GM21360 (cell line): Measurements from ENCODE around the gene BUB1B.
"Not testable (repeated sequence)": the region's sequence is repeated elsewhere in the genome, so short reads cannot be mapped to it uniquely, and the experiment has no call there.

Source experiments
- ATAC-seq: cut with Tn5 transposase; IDR thresholded peaks from one replicate; pipeline ENCODE4 v1.9.1; 2021; ENCODE audit warnings: mild to moderate bottlenecking, moderate library complexity; ENCODE audit not compliant: unreplicated experiment

Gene BUB1B

DNA sequence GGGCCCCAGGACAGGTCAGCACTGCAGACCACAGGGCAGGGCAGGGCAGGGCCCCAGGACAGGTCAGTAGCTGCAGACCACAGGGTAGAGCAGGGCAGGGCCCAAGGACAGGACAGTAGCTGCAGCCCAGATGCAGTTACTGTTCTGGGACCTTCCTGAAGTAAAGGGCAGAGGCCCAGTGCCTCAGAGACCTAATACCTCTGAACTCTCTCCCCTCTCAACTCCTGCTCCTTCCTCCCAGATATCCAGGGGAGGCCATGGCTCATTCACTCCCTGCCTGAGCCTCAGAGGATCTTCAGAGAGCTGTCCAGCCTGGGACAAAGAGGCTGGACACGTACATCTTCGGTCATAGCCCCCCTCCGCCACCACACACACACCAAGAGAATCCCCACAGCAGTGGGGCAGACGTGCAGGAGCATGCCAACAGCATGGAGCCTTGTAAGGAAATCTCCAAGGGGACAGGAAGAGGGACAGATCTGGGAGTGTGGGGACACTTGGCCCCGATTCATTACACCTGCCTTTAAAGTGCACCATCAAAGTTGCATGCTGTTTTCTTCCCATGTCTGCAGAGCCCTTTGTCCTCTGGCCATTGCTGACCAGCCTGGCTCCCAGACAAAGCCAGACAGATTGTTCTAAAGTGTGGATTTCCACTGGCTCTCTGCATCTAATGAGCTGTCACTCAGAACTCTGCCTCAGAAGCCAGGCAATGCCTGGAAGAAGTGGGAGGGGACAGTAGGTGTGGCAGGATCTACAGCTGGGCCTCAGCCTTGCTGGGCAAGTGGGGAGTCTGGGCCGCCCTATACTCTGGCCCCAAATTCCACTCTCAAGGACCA lies 24.2 kb upstream of the BUB1B start:
- ATAC-seq, result no peak

DNA sequence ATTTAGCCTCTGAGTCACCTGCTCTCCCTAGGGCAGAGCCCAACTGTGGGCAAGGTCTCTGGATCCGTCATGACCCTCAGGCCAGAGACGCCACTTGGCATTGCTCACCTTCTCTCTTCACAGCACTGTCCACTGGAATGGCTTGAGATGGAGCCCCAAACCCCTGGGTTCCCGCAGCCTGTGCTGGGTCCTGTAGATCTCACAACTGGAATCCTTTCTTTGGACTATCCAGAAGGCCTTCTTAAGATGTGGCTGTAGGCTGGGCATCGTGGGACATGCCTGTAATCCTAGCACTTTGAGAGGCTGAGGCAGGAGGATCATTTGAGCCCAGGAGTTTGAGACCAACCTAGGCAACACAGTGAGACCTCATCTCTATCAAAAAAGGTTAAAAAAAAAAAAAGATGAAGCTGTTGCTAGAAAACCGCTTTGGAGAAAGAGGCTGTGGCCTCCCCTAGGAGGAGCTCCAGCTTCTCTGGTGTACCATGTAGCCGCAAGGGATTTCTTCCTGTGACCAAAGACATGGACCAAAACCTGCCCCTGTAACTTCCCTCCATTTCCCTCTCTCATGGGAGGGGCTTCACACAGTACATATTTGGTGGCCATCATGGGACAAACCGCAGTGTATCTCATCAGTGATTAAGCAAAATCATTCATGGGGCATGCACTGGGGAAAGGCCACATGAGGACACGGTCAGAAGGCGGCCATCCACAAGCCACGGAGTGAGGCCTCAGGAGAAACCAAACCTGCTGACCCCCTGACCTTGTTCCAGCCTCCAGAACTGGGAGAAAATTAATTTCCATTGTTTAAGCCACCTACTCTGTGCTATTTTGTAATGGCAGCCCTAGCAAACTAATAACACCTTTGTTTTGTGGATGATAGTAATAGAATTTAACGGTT lies 23.3 kb upstream of the BUB1B start:
- no peak for ATAC-seq

DNA sequence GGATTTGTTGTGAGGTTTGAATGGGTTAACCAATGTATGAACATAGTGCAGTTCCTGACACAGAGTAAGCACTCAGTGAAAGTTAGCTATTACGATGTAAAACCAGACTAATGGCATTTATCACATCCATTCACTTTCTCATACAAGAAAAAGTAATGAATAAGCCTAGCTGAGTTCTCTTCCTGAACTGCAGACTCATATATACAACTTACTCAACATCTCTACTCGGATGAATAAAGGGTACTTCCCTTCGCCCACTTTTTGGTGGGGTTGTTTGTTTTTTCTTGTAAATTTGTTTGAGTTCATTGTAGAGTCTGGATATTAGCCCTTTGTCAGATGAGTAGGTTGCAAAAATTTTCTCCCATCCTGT lies 22.7 kb upstream of the BUB1B start:
- ATAC-seq, result not testable (repeated sequence)

- ATAC-seq, result no peak
Measured at GRCh38 chr15:40142428-40142827, 18.4 kb upstream of the BUB1B start.

- ATAC-seq, result no peak
Measured at GRCh38 chr15:40146037-40146436, 14.8 kb upstream of the BUB1B start.

- no peak for ATAC-seq
Measured at GRCh38 chr15:40149339-40149738, 11.5 kb upstream of the BUB1B start.

GRCh38 chr15:40150163-40150925 lies 10.5 kb upstream of the BUB1B start:
- ATAC-seq, result no peak

DNA sequence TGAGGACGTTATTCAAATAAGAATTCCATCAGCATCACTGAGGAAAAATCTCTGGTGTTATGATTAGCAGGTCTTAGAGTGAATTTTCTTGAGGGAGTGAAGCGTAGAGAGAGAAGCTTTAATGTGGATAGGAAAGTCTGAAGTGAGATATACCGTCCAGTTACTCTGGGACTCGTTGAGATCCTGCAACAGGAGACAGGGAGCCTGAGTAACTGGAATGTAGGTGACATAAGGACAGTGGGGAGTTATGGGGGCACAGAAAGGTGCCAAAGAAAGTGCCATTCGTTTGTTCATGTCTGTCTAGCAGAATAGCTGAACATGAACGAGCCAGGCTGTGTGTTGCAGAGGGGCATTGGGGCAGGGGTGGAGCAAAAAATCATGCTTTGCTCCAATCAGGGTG lies 9.4 kb upstream of the BUB1B start:
- no peak for ATAC-seq

- no peak for ATAC-seq
Measured at GRCh38 chr15:40151991-40152390, 8.9 kb upstream of the BUB1B start.

DNA sequence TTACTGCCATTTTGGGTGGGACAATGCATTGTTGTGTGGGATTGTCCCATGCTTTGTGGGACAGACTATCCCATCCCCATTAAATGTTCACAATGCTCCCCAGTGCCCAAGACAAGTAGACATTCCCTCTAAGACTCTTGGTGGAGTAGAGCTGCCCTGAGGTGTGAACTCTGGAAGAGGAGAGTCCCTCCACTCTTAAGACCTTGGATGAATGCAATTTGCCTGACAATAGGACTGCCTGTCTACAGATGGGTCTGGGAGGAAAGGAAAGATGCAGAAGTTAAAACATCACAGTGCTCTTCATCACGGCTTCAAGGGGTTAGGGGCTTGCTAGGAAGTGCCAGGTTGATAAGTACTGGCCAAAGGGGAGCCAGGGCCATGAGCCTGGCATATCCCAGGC lies 6.0 kb upstream of the BUB1B start:
- not testable (repeated sequence) for ATAC-seq

- ATAC-seq, result no peak
Measured at GRCh38 chr15:40155270-40155910, 5.5 kb upstream of the BUB1B start.

DNA sequence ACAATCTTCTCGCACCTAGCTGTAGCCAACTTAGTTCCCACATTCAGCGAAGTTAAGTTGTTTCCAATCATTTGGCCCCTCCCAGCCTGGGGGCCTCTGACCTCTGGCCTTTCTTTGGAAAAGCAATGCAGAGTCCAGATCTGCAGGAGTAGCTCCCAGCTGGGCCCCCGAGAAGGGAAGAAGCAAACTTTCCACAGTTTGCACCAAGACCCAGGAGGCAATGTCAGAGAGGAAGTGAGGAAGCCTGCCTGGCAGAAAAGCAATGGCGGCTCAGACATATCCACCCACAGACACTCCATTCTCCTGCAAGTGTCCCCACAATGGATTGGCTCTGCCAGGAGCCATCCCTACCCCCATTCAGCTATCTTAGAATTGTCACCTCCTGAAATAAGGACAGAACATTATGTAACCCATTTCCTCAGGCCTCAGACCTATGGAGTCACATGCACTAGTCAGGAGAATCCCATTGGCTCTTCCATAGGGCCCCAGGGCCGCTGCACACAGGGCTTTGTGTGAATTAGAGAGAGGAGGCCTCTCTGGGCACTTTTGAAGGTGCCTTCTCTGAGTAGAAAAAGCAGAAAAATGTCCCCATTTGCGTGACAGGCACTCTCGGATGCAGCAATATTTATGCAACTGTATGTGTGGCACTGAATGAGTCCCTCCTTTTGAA lies 3.0 kb upstream of the BUB1B start:
- no peak for ATAC-seq

DNA sequence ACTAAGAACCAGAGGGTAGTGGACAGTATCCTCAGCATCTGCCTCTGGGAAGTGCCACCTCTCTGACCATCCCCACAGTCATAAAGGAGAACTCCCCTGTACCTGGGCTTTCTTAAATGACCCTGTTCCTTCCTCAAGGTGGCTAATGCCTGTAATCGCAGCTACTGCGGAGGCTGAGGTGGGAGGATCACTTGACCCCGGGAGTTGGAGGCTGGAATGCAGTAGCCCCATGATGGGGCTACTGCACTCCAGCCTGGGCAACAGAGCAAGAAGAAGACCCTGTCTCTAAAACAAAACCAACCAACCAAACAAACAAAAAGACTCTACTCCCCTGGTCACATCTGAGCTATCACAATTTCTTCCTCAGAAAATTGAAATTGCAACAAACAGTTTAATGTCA lies 848 bp upstream of the BUB1B start:
- no peak for ATAC-seq

DNA sequence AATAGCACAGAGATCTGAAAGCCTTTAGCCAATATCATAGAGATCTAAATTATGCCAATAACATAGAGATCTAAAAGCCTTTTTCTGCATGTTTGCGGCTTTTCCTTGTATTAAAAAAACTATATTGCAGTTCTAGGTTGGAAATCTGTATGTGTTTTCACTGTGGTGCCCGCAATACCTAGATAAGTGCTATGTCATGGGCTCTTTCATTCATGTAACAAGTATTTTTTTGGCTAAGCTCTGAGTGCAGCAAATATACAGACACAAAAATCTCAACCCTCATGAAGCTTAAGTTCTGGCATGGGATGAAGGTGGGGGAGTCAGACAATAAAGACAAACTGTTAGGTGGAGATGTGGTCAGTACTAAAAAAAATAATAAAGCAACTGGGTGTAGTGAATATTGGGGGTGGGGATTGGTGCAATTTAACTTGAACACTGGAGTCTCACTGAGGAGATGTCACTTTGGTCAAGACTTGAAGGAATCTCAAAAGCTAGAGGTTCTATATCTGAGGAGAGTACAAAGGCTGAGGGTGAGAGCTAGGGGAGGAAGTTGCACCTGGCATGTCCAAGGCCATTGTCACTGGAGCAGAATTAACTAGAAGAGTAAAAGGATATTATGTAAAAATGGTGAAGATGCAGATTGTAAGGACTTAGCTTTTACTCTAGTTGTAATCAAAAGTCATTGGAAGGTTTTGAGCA lies 973 bp downstream of the BUB1B start:
- no peak for ATAC-seq

DNA sequence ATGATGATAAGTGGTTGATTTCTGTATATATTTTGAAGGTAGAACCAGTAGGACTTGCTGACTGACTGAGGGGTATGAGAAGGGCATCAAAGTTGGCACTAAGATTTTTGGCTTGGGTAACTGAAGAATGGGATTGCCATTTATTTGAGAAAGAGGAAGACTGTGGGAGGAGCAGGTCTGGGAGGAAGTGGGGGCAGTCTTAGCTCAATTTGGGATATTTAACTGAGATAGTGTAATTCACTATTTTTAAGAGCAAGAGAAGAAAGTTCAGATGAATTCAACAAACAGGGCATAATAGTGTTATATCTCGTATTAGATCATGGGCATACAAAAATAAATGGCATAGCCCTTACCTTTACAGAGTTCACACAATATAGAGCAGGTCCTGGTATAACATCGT lies 1.7 kb downstream of the BUB1B start:
- ATAC-seq, result no peak

DNA sequence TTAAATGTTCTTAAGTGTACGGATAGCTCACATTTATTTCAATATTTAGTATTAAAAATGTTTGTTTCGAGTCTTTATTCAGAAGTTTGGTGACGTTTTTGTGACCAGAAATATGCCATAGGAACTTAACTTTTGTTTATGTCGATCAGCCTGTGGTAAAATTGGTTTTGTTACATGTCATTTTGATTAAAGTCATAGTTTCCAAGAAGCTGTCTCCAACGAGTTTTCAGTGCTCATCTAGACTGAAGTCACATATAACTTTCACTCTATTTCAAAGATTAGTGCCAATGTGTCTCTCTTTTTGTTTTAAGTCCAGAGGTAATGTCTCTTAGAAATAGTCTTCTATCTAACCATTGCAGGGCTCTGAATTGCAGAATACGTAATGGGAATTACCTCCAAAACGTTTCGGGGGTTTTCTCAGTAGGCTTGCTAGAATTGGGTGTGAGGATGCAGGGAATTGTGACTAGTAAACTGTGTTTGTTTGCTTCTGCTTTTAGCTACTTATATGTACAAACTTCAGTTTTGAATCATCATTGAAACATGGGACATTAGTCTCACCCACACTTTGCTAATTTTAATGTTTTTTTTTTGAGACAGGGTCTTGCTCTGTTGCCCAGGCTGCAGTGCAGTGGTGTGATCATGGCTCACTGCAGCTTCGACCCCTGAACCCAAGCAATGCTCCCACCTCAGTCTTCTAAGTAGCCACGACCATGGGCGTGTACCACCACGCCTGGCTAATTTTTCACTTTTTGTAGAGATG lies 3.0 kb downstream of the BUB1B start:
- ATAC-seq, result no peak

GRCh38 chr15:40167374-40167773 lies 6.5 kb downstream of the BUB1B start:
- not testable (repeated sequence) for ATAC-seq

GRCh38 chr15:40175160-40175559 lies 14.3 kb downstream of the BUB1B start:
- no peak for ATAC-seq
